SK-MEL-5 (cell line): ENCODE data around the gene F11R. TPM values are rescaled to one million over a fixed set of nuclear protein-coding genes. Genes with fewer than 3 reads are reported as not detected.
"Not testable (repeated sequence)": the region's sequence is repeated elsewhere in the genome, so short reads cannot be mapped to it uniquely, and the experiment has no call there.

Source experiments
- DNase-seq: peaks from one replicate; pipeline ENCODE4 v3.0.0-alpha.2; 2016; ENCODE audit warnings: low read depth, low spot score
- in situ Hi-C: cut with HindIII; loops from 2 replicates; pipeline ENCODE4 v1.10.0; 2016; ENCODE audit warnings: low sequenced_read_pairs, high pct_unique_total_duplicates, low pct_unique_long_range_greater_than_20kb
- polyA plus RNA-seq, 2 experiments: library from polyadenylated mRNA; depleted of rRNA; stranded (reverse); fragments of >200 nt; gene quantifications; 2 replicates each; pipeline ENCODE4 v1.2.3, GENCODE V29; 2015
- total RNA-seq: library from RNA; depleted of rRNA; stranded (reverse); fragments of >200 nt; shearing (Covaris generic); gene quantifications from 2 replicates; pipeline ENCODE4 v1.2.3, GENCODE V29; 2014; rRNA removed

The F11R gene
- 6.4 and 7.3 TPM in 2 replicates for total RNA-seq
- polyA plus RNA-seq (2015; cell fraction: cytosol; rRNA removed), result 3.9 and 15.2 TPM in 2 replicates
- 3.6 and 8.5 TPM in 2 replicates for polyA plus RNA-seq (2015; cell fraction: nucleus; rRNA removed)

- in situ Hi-C loops, result no loop called here
- no peak for DNase-seq
Observed at GRCh38 chr1:161020509-161021164, at the start of gene F11R. Gene F11R, minus strand, starts transcription at chr1:161021152. Its CDS starts 79 bp downstream, at chr1:161021073.

DNA sequence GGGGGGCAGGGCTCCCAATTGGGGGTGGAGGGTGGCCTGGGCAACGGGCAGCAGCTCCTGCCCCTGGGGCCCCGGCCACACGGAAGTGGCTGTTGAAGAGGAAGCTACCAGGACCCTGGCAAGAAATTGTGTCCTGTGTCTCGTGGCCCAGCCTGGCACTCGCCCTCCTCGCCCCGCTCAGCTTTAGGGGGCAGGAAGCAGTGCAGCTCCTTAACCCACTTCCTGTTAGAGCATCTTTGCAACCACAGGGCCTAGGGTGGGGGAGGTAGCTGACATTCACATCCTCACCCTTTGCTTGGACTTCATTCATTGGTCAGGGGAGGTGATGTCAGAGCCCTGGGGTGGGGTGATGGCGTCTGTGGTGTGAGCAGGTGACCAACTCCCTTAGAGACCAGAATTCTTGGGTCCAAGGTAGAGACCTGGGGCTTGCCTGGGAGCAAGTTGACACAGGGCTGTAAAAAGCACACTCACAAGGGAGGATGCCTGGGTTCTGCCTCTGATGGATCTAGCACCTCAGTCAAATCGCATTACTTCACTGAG, 48.8 kb upstream of the F11R start, which contains the start of gene ARHGAP30:
Gene ARHGAP30, minus strand, starts transcription at position 161 of the 540 bp plus-strand sequence. CDS start 267 bp downstream, outside the sequence.
- no peak for DNase-seq

DNA sequence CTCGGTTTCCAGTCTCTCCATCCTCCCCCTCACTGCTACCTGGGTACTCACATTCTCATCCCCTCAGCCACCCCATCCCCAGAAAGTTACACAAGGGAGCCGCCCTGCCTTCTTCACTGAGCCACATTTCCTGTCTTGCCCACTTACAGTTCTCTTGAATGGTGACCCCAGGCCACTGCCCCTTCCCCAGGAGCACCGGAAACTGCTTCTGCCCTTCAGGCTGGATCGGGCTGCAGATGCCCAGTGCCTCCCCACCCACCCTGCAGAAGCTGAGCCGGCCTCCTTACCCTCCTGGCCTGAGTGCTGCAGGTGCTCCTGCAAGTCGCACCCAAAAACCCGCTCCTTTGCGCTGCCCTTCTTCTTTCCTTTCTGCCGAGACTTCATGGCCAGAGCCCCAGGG, 48.3 kb upstream of the F11R start:
- in situ Hi-C loops, result no loop called here
- no peak for DNase-seq

More for the DNA sequence above, 48.8 kb upstream of the F11R start, which contains the start of gene ARHGAP30:
- in situ Hi-C loops, result no loop called here

DNA sequence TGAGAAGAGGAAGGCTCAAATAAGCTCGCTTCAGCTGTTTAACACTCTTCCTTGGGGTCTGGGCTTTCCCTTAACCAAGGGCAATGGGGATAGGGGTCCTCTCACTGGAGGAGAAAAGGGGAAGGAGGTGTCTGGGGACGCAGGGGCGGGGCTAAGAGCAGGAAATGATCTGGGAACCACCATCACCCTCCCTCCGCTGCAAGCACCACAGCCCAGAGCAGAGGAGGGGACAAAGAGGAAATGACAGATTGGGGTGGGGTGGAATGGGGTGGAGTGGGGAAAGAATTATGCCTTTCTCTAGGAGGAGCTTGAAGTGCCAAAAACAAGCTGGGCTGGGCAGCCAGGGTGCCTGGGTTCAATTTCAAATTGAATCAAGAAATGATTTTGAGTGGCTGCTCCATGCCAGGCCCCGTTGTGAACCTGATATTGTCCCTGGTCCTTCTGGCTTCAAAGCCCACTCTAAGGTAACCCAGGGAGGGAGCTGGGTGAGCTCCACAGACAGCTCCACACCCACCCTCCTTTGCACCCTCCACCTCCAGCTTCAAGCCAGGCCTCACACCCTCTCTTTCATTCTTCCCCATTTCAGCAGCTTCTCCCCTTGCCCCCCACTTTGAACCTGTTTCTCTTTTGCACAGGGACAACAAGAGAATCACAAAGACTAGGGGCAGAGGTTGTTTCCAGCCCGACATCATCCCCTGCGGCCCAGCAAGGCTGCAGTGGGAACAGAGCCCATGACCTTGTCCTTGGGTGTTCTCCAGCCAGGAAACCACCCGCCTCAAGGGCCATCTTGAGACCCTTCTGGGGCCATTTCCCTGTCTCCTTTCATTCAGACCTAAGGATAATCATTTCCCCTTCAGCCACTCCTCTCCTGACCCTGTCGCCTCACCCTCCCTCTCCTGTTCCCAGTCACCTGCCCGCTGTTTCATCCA, 47.6 kb upstream of the F11R start:
- in situ Hi-C loops, result no loop called here
- DNase-seq, result no peak

GRCh38 chr1:161066694-161067093, 45.7 kb upstream of the F11R start:
- in situ Hi-C loops, result no loop called here
- no peak for DNase-seq

- DNase-seq, in situ Hi-C loops: not testable (repeated sequence)
Observed at GRCh38 chr1:161065681-161066080, 44.7 kb upstream of the F11R start.

DNA sequence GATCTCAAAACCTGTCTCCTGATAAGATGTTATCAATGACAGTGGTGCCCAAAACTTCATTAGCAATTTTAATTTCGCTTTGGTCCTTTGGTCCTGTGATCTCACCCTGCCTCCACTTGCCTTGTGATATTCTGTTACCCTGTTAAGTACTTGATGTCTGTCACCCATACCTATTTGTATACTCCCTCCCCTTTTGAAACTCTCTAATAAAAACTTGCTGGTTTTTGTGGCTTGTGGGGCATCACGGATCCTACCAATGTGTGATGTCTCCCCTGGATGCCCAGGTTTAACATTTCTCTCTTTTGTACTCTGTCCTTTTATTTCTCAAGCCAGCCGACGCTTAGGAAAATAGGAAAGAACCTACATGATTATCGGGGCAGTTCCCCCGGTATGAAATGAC, 43.0 kb upstream of the F11R start:
- in situ Hi-C loops, result not testable (repeated sequence)

GRCh38 chr1:161061419-161061818, 40.5 kb upstream of the F11R start:
- DNase-seq, result no peak
- in situ Hi-C loops, result no loop called here

More for the DNA sequence above, 43.0 kb upstream of the F11R start:
- DNase-seq, result not testable (repeated sequence)

GRCh38 chr1:161059293-161059692, 38.3 kb upstream of the F11R start:
- in situ Hi-C loops, result no loop called here
- DNase-seq, result no peak

DNA sequence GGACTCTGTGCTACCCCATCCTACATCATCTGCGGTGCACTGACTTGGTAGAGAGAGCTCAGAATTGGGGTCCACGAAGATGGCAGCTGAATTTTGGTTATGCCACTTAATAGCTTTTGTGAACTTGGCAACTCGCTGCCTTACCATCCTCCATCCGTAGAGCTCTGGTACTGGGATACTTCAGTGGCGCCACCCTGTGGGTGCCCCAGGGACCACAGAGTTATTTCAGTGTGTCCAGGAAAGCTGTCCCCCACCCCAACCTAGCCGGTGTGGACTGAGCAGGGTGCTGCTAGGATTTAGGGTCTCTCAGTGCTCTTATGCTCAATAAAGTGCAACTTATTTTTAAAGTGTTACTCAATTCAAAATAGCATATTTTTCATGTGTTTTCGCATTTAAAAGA, 33.9 kb upstream of the F11R start:
- in situ Hi-C loops, result no loop called here
- no peak for DNase-seq

DNA sequence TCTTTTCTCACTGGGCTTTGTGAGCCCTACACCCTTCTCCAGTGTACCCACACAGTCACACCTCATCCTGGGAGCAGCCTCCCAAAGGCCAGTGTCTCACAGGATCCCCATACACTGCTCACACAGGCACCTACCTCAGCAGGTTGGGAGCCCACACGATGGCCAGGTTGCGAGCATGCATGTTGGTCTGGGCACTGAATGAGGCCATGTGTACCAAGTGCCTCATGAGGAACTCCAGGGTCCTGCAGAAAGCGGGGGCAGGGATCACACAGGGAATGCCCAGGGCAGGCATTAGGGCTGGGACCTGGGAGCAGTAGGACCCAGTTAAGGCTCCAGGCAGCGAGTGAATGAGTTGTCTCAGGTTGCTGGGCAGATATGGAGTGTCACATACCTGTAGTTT, 33.3 kb upstream of the F11R start:
- in situ Hi-C loops, result no loop called here
- DNase-seq, result no peak

- no peak for DNase-seq
- in situ Hi-C loops, result no loop called here
Observed at GRCh38 chr1:161052899-161053298, 31.9 kb upstream of the F11R start.

DNA sequence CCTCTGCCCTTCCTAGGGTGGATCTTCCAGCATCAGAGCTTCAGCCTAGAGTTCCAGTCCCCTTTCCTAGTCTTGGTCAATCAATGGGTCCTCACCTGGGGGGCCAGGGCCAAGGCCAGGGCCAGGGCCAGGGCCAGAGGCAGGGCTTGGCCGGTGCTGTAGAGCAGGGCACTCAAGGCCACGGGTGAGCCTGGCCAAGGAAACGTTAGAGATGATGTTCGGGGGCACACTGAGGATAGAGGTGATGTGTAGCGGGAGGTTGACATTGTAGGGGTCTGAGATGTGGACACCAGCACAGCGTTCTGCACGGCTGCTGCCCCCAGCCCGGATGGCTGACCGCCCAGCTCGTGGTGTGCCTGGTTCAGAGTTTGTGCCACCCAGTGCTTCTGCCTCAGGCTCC, 30.3 kb upstream of the F11R start:
- in situ Hi-C loops, result no loop called here
- DNase-seq, result no peak

- in situ Hi-C loops, result no loop called here
- DNase-seq, result no peak
Observed at GRCh38 chr1:161048949-161049722, 28.2 kb upstream of the F11R start.

DNA sequence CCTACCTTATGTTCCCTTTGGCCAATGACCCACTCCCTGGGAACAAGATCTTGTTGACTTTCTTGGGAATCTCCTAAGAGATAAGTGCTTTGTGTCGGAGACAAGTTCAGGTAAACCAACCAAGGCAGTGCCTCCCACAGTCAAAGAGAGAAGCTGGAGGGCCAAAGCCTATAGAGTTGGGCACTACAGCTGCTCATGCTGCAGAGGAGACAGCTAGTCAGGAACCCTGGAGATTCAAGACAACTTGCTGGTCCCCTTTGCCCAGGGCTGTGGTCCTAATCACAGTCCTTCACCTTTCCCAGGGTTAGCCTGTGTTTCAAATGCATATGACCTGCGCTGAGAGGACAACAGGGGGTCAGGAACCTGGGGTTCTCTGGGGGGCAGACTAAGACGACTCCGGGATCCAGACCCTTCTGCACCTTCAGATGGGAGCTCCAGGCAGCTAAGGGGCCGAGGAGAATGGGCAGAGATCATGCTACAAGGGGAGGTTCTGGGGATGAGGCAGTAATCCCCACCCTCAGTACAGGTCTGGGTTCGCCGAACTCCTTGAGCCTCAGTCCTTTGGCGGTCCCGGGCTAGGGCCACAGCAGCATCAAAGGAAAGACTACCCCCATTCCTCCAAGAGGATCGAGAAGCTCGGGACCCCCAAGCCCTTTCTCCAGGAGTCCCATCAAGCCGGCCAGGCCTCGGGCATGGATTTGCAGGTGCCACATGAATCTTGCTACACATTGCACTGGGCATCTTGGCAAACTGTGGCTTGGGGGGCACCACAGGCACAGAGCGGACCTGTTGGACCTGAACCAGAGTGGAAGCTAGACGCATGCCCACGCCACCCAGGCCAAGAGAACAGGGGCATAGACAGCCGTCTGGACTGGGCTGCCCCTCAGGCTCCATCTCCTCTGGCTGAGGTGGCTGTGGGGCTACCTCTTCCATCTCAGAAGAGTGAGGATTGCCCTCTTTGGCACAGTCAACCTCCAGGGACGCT, 26.8 kb upstream of the F11R start:
- no peak for DNase-seq
- in situ Hi-C loops, result no loop called here

DNA sequence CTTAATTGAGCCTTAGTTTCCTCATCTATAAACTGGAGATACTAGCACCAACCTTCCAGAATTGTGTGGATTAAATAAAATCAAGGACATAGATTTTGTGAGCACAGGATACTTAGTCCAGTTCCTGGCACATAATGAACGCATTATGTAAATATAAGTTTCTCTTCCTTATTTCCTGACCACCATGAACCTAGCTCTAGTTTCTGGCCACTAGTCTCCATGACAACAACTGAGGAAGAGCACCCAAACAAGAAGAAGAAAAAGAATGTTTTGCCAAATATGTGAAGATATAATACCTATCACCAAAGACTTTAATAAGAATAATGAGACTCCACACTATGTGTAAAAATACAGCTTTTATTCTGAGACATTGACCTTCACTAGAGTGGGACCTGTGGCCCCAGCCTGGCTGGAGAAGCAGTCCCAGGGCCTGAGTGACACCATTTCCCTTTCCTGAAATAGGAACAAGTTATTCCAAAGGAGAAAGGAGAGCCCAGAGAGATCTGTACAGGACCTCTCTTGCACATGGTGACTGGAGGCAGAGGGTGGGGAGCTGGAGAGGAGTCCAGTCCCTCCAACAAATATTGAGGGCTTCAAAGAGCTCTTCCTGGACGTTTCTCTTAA, 25.8 kb upstream of the F11R start:
- in situ Hi-C loops, result no loop called here
- DNase-seq, result no peak
